Measurements from ENCODE around the gene SLC4A9.
A peak's percentile ranks its signal among the peaks of the same experiment; 100 is the strongest.

SLC4A9 gene

DNA sequence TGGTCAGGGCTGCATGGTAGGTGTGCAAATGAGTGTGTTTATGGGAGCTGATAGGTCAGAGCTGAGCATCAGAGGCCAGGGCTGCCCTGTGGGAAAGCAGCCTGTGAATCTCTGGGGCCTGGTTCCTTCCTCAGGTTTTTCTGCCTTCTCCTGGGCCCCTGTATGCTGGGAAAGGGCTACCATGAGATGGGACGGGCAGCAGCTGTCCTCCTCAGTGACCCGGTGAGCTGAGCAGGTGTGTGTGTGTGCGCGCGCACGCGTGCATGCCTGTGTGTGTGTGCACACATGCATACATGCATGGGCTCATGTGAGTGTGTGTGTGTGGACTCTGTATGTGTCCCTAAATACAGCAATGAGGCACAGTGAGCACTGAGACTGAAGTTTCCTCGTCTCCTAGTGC is 2.3 kb downstream of the SLC4A9 start:
- no peak for DNase-seq

DNA sequence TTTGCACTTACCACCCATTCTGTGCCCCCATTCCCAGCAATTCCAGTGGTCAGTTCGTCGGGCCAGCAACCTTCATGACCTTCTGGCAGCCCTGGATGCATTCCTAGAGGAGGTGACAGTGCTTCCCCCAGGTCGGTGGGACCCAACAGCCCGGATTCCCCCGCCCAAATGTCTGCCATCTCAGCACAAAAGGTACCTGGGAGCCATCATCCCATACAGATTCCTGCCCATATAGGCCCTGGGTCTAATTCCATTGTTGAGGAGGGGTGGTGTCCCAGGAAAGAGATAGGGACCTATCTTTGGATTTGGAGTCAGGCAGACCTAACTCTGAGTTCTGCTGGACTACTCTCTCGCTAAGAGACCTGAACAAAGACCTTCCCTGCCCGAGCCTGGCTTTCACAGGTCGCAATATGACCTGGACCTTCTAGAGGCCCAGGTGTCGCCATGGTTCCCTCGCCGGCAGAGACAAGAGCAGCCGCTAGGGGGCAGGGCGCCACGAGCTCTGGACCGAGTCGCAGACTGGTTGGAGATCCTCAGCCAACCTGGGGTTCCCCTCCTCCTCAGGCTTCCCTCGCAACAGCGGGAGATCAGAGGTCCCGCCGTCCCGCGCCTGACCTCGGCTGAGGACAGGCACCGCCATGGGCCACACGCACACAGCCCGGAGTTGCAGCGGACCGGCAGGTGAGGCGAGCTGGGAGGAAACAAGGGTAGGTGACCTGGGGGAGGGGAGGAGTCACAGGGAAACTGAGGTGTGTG is 3.1 kb downstream of the SLC4A9 start:
- DNase-seq: no peak

DNA sequence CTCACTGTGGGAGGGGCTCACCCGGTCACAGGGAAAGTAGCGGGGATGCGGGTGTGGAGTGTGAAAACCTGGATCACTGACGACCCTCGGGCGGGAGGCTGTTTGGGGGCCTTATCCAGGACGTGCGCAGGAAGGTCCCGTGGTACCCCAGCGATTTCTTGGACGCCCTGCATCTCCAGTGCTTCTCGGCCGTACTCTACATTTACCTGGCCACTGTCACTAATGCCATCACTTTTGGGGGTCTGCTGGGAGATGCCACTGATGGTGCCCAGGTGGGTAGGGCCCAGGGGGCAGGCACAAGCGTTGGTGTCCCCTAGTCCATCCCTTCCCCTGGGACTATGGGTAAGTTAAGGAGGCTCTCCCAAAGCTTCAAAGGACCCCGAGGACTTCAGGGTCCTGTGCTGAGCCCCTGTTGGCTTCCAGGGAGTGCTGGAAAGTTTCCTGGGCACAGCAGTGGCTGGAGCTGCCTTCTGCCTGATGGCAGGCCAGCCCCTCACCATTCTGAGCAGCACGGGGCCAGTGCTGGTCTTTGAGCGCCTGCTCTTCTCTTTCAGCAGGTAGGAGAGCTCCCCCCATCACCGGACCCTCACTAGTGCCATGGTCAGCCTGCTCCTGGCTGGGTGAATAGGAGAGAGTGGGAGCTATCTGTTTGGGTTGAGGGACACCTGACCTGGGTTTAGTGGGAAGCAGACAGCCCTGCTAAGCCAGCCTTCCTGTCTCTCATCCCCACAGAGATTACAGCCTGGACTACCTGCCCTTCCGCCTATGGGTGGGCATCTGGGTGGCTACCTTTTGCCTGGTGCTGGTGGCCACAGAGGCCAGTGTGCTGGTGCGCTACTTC is 3.9 kb downstream of the SLC4A9 start:
- DNase-seq: no peak

DNA sequence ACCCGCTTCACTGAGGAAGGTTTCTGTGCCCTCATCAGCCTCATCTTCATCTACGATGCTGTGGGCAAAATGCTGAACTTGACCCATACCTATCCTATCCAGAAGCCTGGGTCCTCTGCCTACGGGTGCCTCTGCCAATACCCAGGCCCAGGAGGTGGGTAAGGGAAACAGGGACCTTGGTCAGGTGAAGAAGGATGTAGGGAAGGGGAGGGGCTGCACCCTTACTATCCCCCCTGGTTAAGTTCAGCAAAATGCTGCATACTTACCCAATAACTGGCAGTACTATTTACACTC is 4.4 kb downstream of the SLC4A9 start:
- no peak for DNase-seq

DNA sequence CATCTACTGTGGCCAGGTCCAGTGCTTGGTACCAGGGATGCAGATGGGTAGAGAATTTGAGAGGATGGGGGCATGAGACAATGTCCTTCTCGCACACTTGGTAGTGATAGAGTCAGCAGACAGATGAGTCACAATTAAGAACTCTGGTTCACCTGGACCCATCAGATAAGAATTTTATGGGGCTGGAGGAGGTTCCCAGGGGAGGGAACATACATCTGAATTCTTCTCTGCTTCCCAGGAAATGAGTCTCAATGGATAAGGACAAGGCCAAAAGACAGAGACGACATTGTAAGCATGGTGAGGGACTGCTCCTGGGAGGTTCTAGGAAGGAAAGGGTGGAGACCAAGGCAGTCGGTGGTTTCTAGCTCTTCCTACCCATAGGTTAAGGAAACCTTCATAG is 5.3 kb downstream of the SLC4A9 start:
- DNase-seq: no peak

DNA sequence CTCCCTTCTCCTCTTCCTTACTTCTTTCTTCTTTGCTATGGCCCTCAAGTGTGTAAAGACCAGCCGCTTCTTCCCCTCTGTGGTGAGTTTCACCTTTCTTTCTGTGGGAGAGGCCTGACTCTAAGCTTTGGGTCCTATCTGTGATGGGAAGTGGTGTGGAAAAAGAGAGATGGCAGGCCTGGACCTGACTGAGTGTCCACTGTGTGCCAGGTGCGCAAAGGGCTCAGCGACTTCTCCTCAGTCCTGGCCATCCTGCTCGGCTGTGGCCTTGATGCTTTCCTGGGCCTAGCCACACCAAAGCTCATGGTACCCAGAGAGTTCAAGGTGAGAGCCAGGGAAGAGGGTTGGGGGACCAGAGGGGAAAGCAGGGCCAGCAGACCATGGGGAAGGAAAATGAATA is 5.9 kb downstream of the SLC4A9 start:
- no peak for DNase-seq

DNA sequence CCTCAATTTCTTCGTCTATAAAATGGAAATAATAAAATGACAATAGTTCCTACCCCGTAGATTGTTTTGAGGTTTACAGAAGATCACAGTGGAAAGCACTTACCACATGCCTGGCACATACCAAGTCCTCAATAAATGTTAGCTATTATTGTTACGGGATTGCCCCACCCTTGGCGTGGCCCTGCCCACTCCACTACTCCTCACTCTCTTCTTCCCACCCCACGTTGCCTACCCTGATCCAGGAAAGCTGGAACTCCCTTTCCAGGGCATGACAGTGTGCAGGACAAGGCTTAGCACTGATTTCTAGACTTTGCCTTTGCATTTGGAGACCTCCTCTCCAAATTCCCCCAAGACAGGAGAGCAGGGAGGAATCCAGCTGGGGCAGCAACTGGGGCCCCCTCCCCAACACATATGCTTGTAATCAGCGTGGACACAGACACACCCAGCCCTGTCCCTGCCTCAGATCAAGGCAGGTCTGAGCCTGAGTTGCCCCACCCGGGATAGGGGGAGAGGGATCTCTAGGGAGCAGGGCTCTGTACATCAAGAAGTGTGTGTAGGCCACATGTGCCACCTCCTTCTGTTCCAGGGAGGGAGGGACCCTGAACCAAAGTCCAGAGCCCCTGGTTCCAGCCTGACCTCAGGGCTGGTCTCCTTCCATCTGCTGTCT is 6.7 kb downstream of the SLC4A9 start:
- no peak for DNase-seq

DNA sequence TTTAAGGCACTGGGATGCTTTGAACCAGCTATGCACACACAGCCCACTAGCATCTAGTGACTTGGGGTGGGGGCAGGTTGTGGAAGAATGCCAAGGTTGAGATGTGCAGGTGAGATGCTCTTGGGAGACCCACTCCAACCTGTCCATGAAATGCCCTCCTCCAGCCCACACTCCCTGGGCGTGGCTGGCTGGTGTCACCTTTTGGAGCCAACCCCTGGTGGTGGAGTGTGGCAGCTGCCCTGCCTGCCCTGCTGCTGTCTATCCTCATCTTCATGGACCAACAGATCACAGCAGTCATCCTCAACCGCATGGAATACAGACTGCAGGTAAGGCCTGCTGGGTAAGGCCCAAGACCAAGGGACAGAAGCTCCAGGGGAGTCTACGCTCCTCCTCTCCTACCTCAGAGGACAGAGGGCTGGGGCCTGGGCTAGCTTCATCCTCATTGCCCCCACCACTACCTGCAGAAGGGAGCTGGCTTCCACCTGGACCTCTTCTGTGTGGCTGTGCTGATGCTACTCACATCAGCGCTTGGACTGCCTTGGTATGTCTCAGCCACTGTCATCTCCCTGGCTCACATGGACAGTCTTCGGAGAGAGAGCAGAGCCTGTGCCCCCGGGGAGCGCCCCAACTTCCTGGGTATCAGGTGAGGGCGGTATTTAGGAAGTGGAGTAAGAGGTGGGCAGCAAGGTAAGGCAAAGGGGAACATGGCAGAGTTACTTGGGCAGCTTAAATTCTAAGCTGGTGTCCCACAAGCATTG is 7.4 kb downstream of the SLC4A9 start:
- DNase-seq: no peak

DNA sequence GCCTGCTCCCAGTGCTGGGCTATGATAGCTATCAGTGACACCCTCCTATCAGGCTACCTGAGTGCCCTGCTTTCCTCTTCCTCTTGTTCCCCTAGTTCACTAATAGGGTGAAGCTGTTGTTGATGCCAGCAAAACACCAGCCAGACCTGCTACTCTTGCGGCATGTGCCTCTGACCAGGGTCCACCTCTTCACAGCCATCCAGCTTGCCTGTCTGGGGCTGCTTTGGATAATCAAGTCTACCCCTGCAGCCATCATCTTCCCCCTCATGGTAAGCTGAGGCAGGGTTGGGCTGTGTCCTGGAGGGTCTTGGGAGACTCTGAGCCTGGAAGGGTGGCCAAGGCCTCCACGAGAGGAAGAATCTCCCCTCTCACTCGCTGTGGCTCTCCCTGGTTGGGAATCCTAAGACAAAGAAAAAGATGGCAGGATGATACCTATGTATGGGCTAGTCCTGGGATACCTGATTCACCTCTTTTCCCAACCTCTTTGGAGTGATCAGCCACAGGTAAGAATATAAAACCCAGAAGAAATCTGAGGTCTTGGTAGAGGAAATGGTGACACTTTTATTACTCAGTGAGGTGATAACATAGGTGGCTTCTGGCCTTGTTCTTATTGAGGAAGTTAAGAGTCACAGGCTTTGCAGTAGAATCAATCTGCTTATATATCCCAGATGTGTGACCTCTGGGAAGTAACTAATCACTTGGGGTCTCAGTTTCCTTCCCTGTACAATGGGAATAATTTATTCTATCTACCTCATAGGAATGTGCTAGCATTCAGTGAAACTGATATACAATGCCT is 11.6 kb downstream of the SLC4A9 start:
- no peak for DNase-seq

DNA sequence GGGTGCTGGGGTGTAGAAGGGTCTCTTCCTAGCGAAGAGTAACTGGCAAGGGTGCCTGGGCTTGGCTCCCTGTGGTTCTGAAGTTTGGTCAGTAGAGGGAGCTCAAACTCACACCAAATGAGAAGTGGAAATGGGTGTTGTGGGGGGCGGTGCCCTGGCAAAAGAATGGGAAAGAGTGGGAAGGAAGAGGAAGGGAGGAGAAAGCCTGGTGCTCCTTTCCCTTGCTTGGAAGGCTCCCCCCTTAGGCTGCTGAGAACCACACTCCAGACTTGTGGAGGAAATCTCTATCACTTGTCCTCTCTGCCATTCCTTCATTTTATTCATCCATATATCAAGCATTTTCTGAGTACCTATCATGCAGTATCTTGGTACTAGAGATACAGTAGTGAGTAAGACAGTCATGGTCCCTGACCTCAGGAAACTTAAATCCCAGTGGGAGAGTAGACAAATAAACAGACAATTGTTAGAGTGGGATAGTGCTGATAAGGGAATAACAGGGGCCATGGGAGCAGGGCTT is 13.0 kb downstream of the SLC4A9 start:
- no peak for DNase-seq

DNA sequence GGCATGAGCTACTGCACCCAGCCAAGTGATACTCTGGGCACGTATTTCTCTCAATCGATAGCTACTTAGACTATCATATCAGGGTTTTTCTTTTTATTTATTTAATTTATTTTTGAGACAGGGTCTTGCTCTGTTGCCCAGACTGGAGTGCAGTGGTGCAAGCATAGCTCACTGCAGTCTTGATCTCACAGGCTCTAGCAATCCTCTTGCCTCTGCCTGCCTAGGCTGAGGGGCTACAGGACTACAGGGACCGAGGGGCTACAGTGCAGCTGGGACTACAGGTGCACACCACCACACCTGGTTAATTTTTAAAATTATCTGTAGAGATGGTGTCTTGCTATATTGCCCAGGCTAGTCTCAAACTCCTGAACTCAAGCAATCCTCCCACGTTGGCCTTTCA is 21.4 kb downstream of the SLC4A9 start:
- no peak for DNase-seq

DNA sequence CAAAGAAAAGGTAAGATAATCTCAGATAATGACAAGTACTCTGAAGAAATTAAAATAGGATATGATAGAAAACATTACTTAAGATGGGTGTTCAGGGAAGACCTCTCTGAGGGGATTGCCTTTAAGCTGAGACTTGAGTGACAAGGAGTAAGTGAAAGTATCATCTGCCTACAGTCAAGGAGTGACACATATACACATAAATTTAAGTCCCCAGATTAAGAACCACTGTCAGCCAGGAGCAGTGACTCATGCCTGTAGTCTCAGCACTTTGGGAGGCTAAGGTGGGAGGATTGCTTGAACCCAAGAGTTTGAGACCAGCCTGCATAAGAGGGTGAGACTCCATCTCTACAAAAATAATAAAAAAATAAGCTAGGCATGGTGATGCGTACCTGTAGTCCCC is 22.0 kb downstream of the SLC4A9 start:
- no peak for DNase-seq

DNA sequence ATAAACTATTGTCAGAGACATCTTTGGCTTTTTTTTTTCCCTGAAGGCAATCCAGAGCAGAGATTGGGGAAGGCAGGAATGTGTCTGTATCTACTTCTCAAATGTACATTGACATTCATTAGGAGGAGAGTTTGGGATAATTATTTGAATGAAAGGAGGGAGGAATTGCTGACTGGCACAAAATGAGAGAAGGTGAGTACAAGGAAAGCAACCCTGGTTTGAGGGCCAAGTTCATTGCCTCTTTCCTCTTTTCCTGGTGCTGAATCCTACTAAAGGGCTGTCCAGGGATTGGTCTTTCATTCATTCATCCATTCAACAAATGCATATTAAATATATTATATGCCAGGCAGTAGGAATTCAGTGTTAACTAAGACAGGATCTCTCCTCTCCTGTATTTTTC is 22.9 kb downstream of the SLC4A9 start:
- DNase-seq: no peak

DNA sequence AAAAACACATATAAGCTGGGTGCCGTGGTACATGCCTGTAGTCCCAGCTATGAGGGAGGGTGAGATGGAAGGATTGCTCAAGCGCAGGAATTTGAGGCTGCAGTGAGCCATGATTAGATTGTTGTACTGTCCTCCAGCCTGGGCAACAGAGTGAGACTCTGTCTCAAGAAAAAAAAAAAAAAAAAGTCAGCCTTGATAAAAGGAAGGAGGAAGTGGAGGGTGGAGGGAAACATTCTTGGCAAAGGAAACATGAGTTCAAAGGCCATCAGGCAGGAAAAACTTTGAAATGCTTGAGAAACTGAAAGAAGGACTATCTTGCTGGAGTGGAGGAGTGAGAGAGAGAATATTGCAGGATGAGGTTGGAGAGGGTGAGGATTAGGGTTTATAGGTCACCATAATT is 23.3 kb downstream of the SLC4A9 start:
- DNase-seq: no peak

DNA sequence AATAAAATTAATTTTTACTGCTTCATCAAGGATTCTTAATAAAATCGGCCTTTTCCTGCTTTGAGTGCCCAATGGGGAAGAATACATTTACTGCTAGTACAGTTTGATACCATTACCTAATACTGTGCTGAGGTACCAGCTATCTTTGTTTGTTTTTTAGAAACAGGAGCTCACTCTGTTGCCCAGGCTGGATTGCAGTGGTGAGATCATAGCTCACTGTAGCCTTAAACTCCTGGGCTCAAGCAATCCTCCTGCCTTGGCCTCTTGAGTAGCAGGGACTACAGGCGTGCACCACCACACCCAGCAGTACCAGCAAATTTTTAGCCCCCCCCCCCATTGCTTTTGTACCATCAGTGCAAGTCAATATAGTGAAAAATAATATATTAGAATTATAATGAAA is 28.1 kb downstream of the SLC4A9 start:
- no peak for DNase-seq

DNA sequence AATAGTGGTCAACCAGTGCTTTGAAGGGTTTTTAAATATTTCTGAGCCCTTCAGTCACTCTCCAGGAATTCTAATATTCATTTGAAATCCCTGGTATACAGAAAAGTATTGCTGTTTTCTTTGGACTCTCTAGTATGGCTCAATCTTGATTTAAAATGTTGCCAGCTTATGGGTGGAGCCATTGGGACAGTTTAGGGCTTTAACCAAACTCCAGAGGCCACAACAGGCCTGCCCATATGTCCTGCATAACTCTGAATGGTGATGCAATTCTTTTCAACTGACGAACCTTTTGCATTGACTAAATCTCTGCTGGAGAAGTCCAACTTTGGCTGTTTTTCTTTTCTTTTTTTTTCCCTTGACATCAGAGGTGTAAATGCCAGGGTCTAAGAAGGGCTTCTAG is 31.3 kb downstream of the SLC4A9 start:
- DNase-seq: no peak

DNA sequence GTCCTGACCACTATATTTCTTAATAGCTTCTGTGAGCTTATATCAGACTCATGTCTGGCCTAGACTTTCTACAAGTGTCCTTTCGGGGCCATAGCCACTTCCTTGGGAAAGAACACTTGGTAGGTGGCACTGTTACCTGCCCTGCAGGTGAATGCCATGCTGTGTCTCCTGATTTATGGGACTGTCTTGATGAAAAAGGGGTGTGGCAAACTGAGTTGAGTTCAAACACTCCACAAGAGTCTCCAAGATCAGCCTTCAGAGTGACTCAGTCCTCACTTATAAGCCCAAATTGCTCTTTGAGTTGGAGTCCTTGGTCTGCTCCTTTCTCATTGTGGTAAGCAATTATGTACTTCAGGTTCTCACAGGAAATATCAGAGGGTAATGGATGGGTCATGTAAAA is 31.7 kb downstream of the SLC4A9 start:
- DNase-seq: no peak

DNA sequence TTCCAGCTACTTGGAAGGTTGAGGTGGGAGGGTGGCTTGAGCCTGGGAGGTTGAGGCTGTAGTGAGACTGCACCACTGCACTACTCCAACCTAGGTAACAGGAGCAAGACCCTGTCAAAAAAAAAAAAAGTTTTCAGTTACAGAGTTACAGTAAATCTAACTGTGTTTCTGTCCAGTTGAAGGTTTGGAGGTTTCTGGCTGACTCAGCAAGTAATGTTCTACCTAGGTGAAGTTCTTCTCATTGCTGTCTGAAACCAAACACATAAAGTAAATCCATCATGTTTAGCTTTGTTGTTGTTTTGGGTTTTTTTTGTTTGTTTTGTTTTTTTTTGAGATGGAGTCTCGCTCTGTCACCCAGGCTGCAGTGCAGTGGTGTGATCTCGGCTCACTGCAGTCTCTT is 33.7 kb downstream of the SLC4A9 start:
- no peak for DNase-seq

DNA sequence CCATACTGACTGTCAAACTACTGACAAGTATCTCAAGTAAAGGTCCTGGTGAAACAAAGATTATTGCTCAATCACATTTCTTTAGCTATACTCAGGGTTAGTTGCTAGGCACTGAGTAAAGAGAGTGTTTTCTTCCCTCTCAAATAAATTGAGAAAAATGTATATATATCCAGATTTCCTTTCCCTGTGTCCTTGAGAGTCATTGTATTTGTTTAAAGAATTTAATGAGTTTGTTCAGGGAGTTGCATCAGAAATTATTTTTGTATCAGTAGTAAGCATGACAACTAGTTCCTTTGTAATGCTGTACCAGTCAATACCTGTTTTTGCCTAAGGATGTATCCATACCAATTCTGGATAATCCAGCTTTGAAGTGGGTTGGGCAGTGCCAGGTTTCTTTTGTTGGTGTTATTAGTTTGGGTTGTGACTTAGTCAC is 38.4 kb downstream of the SLC4A9 start:
- no peak for DNase-seq

DNA sequence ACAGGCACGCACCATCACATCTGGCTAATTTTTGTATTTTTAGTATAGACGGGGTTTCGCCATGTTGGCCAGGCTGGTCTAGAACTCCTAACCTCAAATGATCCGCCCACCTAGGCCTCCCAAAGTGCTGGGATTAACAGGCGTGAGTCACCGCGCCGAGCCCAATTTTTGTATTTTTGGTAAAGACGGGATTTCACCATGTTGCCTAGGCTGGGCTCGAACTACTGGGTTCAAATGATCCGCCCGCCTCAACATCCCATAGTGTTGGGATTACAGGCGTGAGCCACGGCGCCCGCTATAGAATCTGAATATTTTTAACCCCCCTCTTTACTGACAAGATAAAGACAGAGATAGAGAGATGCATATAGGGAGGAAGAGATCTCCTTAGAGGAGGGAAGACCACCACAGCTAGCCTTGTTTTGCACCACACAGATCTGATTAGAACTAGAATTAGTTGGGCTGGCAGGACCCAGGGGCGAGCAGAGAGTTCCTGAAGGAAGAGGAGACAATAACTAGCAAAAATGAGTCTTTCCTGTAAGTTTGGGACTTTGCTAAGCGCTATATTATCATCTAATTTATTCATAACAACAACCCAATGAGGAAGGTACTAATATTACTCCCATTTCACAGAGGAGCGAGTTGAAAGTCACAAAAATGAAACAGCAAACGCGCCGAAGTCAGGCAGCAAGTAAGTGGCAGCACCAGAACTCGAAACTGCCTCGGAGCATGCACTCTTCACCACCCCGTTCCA is 40.2 kb downstream of the SLC4A9 start:
- DNase-seq: no peak

DNA sequence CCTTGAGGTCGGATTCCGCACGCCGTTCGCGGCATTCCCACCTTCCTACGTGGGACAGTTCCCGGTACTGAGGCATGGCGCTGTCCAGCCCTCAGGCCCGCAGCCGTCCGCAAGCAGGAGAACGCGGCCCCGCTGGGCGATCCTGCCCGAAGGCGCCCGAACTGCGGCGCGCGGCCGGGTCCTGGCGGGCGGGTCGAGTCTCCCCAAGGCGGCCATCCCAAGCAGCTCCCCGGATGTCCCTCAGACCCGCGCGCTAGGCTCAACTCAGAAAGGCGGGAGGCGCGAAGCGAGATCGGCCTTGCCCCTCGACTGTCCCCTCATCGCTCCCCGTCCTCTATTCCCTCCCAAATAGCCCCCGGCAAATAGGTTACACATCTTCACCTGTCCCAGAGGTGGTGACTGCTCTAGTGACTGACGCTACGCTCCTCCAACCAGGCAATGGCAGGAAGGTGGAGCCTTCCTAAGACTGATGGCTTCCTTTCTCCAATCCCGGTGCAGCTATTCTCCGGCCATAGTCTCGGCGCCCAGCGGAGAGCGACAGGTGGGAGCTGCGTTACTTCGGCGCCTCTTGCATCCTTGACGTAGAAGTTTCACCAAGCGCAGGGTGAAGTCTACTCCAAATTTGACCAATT is 40.9 kb downstream of the SLC4A9 start:
- DNase-seq: peak; percentile 83
